Renal pelvis (tissue), 4 donors: Measurements from ENCODE around the gene TSPAN8. TPM values are rescaled to one million over a fixed set of nuclear protein-coding genes. Genes with fewer than 3 reads are reported as not detected.
"Not testable (repeated sequence)": the region's sequence is repeated elsewhere in the genome, so short reads cannot be mapped to it uniquely, and the experiment has no call there.

ENCODE experiments used
- DNase-seq: peaks from one replicate; pipeline ENCODE4 v3.0.0-alpha.2; 2013
- polyA plus RNA-seq, 3 donors: library from polyadenylated mRNA; unstranded; fragments of 120-200 nt; gene quantifications; one replicate each; pipeline ENCODE4 v1.2.1, GENCODE V29; 2013; ENCODE audit not compliant: insufficient read length in 3 of 3

TSPAN8 gene
- polyA plus RNA-seq, 3 donors, result 26.5 to 35.9 (median 33.5) TPM

DNA sequence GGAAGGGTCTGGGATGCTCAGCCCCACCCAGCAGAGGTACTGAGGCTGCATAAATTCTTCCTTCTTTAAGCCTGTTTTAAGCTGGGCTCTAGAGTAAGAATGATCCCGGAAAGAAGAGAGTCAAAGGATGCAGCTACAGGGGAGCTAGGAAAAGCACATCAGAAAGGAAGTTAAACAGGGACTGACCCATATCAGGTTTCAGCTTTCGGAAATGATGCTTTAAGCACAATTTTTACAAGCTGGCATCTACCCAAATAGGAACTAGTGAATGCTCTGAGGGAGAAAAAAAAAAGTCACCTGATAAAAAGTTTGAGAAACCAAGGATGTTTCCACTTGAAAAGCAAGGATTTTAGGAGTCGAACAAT lies 22.0 kb downstream of the TSPAN8 start:
- no peak for DNase-seq

DNA sequence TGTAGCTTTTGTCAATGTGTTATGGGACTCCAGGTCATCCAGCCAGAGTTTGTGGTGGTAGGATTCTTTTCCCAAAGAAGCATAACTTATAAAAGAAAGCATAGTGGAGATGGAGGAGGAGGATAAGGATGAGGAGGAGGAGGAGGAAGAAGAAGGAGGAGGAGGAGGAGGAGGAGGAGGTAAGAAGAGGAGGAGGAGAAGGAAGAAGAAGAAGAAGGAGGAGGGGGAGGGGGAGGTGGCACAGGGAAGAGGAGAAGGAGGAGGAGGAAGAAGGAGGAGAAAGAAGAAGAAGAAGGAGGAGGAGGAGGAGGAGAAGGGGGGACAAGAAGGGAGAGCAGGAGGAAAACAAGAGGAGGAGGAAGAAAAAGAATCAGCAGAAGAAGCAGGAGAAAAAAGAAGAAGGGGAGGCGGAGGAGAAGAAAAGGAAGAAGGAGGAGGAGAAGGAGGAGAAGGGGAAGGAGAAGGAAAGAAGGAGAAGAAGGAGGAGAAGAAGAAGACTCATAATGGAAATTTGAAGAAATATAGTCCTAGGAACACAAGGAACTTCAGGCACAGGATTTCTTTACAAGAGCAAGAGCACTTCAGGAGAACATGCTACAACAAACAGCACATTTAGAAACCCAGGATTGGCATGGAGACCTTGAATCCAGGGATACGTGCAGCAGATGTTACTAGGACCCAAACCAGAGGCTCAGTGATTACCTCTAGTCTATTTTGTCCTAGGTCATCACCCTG lies 22.6 kb downstream of the TSPAN8 start:
- DNase-seq, result no peak

DNA sequence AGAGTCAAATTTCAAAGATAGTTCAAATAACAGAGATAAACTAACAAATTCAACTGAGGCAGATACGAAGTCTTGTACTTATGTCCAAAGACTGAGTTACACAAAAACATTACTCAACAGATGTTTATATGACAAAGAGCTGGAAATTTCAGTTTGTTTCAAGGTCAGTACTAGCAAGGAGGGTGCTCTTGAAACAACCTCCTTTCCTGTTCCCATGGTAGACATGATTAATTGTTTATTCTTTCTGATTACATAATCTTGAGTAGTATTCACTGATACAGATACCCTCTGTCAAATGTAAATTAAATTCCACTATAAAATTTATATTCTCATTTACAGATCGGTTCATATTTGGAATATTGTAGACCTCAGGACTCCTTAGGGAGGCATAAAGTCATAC lies 23.4 kb downstream of the TSPAN8 start:
- no peak for DNase-seq

DNA sequence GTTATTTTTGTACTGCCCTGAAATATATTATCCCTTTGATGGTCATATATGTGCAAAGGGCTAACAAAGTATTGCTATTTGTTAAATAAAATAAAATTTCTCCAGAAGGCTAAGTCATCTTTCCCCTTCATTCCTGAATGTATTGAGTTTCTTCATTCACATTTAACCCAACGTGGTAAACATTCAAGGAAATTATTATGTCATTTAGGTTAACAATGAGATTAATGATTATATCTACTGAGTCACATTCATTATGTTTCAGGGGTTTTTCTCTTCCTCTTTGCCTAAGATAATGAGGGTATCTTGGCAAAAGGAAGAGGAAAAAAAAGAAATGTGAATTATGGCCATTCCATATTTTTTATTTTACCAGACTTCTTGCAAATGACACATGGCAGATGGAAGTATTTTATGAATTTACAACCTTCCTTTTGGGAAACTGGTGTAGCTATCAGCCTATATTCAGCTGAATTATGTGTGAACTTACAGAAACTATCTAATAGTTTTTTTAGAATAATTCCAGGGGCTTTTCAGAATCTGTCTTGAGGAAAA lies 27.2 kb downstream of the TSPAN8 start:
- DNase-seq, result no peak

DNA sequence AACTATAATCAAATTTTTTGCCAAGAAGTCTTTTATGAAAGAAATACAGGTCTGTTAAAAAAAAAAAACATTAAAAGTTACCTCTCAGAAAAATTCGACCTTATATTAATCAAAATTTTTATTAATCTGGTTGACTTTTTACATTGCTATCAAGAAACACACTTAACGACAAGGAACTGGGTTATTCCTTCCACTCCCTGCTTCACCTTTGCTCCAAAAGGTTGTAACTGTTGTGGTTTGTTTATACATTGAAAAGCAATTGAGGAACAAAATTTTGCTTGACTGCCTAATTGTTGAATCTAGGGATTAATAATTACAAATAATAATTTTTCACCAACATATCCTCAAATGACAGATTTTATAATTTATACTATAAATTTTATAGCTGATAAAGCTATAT lies 28.4 kb downstream of the TSPAN8 start:
- DNase-seq, result no peak

DNA sequence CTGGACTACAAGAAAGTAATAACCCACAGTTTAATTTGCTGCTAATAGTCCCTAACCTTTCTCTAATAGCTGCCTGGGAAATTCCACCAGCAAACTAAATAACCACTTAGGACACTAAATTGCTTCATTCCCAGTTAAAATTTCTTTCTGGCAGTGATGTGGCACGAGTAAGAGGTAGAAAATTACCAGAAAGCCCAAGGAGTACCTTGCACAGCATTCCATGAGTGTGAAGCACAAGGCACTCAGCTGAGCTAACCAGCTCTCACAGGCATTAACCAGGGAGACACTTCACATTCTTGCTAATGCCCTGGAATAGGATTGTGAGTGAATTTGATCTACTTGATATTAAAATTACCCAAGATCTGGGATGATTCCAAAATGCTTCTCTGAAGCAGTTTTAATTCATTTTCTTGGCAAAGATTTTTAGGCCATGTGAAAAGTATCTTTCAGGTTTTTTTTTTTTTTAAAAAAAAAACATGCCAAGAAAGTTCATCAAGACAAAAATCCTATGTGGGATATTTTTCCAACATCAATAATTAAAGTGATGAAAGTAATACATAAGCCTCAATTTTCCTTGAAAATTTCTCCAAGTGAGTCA lies 29.5 kb downstream of the TSPAN8 start:
- no peak for DNase-seq

DNA sequence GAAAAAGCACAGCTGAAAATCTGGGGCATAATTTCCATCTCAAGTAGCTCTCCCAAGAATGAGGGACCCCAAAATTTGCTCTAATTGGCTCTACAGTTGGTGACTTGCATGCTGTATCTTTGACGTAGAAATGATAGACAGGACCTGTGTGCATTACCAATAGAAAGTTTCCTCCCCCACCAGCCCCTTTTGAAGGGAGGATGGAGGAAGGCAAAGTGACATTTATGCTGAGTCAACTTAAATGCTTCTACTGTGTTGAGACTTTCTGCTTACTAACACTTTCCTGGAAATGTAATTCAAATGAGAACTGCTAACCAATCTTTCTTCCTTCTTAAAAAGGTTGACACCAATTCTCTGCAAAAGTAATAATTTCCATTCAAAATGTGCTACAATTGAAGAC lies 31.9 kb downstream of the TSPAN8 start:
- DNase-seq, result no peak

DNA sequence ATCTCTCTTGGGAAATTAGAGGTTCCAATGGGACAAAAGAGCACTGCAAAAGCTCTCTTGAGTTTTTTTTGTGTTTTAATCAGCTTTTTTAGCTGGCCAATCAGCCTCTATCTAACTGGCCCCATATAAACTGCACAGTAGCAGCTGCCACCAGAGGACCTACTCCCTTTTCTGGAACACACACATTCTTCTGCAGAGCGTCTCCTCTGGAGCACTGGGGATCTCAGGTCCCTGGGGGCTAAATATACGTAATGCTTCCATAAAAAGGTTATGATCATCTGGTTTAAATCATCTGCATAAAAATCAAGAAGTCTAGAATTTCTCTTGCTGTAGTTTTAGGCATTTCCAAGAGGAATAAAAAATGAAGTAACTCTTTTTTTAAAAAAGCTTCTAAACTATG lies 32.3 kb downstream of the TSPAN8 start:
- no peak for DNase-seq

DNA sequence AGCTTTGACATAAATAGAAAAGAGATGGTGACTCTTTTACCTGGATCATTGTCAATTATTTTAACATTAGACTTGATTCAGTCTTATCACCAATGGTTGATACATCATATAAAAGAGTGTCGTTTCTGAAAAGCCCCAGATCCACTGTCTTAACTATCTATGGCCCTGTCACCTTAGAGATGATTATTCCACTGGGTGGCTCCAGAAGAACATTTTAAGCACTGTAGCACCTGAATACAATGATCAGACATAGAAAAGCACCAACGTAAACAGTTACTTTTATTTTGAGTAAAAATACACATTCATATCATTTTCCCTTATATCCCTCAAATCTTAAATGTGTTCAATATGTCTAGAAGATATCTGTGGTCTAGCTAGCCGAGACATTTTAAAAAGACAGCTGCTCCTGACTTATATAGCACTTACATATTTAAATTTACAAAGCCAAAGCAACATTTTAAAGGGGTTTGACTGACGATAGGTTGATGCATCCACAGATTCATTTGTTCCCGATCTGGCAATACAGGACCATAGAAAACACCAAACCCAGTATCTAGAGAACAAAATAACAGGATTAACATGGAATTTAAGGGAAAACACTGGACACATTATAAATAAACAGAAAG lies 32.9 kb downstream of the TSPAN8 start:
- no peak for DNase-seq

DNA sequence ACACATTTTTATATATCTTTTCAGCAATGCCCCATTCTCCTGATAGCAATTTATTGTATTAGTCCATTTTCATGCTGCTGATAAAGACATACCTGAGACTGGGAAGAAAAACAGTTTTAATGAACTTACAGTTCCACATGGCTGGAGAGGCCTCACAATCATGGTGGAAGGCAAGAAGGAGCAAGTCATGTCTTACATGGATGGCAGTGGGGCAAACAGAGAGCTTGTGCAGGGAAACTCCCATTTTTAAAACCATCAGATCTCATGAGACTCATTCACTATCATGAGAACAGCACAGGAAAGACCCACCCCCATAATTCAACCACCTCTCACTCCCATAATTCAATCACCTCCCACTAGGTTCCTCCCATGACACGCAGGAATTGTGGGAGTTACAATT lies 44.7 kb downstream of the TSPAN8 start:
- not testable (repeated sequence) for DNase-seq

DNA sequence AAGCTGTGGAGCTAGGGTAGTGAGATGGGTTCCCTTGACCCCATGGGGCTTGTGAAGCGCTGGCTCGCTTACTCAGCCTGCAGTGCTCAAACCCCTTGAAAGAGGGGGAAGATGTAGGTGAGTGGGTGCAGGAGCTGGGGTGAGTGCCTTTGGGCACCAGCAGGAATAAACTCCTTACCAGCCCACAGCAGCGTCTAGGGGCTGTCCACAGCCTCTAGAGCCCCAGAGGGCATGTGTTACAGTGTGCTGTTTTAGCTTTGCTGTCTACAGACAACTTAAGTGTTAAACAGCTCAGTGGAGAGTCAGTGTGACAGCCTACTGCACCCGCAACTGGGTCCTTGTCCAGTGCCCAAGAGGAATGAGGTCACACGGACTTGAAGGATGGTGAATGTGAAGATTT lies 48.0 kb downstream of the TSPAN8 start:
- DNase-seq, result no peak

DNA sequence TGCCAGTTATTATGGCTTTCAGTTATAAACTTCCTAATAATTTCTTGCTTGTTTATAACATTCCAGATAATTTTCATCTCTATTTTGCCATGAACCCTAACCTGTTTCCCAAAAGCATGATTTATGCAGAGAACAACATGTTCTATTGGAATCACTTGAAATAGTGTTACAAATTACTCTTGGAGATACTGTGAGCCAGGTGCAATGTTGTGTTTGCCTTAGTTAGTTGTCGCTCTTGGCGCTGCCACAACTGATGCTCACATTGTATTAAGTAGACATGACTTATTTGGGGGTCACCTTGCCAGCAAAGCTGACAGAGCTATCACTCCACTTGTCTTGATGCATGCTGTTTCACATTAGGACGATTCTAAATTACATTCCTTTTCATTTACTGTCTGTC lies 49.4 kb downstream of the TSPAN8 start:
- DNase-seq, result no peak

DNA sequence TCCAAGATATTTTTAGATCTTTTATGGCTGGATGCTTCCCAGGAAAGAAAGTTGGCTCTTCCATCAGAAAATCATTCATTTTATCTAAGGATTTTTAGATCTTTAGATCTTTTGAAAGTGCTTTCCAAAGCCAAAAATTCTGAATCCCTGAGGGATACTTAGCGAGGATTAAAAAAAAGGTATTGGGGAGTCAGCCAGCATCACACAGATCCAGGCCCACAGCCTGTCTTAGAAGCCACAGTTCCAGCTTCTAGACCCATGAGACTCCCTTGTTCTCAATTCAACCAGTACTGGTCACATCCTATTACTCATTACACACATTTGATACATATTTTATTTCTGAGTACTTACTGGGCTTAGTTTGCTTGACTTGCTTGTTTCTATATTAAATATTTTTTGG lies 49.9 kb downstream of the TSPAN8 start:
- DNase-seq, result no peak

DNA sequence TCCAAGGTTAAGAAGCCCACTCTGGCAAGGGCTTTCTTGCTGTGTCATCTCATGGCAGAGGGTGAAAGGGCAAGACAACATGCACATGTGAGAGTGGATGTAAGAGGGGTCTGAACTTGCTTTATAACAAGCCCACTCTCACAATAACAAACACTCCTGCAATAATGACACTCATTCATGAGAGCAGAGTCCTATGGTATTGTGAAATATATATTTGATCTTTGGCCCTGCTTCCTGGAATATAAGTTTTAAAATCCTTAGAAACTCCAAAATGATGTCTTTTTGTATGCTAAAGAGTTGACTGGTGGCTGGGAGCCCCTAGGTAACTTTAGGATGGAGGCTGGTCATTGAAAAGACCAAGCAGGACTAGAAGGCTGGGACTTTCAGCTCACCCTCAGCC lies 51.8 kb downstream of the TSPAN8 start:
- DNase-seq, result no peak

DNA sequence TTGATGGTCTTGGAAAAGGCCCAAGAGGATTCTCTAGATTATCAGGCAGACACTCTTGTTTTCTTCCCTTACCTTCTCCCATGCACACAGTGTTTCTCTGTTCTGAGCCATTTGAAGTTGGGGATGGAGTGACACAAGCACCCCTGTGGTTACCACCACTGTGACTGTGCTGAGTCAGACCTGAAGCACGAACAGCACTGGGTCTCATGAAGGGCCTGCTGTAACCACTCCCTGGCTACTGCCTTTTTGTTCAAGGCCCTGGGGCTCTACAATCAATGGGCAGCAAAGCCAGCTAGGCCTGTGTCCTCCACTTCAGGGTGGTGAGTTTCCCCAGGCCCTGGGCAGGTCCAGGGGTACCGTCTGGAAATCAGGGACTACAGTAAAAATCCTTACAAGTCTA lies 65.5 kb downstream of the TSPAN8 start:
- no peak for DNase-seq

DNA sequence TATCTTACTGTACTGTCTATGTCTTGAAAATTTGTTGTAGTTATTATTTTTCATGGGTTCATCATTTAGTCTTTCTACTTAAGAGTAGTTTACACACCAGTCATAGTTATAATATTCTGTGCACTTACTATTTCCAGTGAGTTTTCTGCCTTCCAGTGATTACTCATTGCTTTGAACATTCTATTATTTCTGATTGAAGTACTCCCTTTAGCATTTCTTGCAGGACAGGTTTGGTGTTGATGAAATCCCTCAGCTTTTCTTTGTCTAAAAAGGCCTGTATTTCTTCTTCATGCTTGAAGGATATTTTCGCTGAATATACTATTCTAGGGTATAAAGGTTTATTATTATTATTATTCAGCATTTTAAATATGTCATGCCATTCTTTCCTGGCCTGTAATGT lies 66.8 kb downstream of the TSPAN8 start:
- DNase-seq, result no peak

DNA sequence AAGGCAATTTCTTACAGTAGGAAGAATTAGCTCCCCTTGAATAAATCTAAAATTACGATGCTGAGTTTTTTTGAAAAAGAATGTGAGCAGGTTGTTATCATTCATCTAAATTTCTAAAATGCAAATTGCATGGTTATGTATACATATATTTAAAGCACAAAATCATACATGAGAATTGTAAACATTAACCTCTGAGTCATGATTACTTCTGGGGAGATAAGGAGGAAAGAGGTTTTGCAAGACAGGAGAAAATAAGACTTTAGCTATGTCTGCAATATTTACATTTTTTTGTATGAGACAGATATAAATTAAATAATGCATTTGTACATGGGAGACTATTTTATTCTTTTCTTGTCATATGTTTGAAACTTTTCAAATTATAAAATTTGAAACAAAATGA lies 72.2 kb downstream of the TSPAN8 start:
- no peak for DNase-seq

DNA sequence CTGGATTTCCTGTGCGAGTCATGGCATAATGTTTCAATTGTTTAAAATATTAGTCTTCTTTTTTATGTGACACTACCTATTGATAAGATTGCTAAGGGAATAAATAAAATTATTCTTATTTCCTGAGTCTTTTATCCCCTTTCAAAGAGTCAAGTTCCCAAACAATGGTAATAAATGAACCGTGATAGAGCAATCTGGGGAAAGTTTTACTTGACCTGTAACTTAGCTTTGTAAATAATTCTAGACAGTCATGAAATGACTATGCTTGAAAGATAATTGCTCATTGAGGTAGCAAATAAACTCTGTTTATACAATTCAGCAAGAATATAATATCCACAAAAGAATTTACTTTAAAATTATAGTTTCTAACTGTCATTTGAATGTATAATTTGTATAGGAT lies 82.1 kb downstream of the TSPAN8 start:
- DNase-seq, result no peak

Other genes with a start within 250 kb of the TSPAN8 start
- gene PTPRR, start 237.3 kb downstream of the TSPAN8 start, polyA plus RNA-seq, result under 1 TPM; 0.58 to 0.68 (median 0.59) TPM